Peyer's patch (tissue), 4 donors: ENCODE data around the gene SPI1.

Experiments used
- POLR2A ChIP-seq, 2 donors: fragments of 450-650 bp; IDR thresholded peaks; one replicate each; pipeline ENCODE4 v1.5.1; 2017; ENCODE audit warnings: antibody characterized with exemption in 2 of 2, mild to moderate bottlenecking in 2 of 2, moderate library complexity in 2 of 2
- TF ChIP-seq, protein P1 (sequence below), 6 experiments: fragments of 450-650 bp in 4 of 6; fragments of 200-600 bp in 2 of 6; sonication (generic) in 1 of 6; IDR thresholded peaks; one replicate each; pipeline ENCODE4 v1.5.1; 2017 to 2019; ENCODE audit warnings: antibody characterized with exemption in 6 of 6, mild to moderate bottlenecking in 3 of 6, moderate library complexity in 1 of 6

DNA sequence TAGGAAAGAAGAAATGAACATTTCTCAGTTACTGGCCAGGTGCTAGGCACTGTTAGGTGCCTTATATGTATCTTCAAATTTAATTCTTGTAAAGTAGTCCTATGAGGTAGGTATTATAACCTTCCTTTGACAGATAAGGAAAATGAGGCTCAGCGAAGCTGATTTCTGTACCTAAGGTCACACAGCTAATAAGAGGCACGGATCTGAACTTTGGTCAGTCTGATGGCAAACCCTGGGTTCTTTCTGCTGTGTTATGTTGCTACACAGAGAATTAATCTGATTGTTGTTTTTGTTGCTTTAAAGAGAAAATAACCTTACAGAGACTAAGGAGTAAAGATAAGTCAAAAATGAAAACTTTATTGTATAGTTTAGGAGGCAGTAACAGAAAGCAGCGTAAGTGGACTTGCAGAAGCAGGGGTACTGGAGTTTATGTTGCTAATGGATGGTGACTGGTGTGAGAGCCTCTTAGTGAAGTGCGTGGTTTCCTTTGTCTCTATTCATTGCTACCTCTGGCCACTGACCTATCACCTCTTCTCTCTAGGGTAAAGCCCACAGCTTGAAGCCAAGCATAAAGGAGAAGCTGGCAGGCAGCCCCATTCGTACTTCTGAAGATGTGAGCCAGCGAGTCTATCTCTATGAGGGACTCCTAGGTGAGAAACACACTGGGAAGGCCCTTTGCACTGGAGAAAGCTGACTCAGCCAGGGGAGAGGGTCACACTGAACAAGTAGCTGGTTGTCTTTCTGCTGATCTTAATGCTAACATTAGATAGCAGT is 70.1 kb downstream of the SPI1 start:
- no peak for TF ChIP-seq POLR2A (IDR thresholded peaks at IDR 0.05)
- TF ChIP-seq, protein P1, sequence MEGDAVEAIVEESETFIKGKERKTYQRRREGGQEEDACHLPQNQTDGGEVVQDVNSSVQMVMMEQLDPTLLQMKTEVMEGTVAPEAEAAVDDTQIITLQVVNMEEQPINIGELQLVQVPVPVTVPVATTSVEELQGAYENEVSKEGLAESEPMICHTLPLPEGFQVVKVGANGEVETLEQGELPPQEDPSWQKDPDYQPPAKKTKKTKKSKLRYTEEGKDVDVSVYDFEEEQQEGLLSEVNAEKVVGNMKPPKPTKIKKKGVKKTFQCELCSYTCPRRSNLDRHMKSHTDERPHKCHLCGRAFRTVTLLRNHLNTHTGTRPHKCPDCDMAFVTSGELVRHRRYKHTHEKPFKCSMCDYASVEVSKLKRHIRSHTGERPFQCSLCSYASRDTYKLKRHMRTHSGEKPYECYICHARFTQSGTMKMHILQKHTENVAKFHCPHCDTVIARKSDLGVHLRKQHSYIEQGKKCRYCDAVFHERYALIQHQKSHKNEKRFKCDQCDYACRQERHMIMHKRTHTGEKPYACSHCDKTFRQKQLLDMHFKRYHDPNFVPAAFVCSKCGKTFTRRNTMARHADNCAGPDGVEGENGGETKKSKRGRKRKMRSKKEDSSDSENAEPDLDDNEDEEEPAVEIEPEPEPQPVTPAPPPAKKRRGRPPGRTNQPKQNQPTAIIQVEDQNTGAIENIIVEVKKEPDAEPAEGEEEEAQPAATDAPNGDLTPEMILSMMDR (IDR thresholded peaks at IDR 0.05) = no peak
